ENCODE results near the gene PDZRN3. TPM values are rescaled to one million over a fixed set of nuclear protein-coding genes. Genes with fewer than 3 reads are reported as not detected.
A peak's percentile ranks its signal among the peaks of the same experiment; 100 is the strongest.

PDZRN3 gene
- total RNA-seq, 1 donor from 2014 or later: 16.0 TPM

DNA sequence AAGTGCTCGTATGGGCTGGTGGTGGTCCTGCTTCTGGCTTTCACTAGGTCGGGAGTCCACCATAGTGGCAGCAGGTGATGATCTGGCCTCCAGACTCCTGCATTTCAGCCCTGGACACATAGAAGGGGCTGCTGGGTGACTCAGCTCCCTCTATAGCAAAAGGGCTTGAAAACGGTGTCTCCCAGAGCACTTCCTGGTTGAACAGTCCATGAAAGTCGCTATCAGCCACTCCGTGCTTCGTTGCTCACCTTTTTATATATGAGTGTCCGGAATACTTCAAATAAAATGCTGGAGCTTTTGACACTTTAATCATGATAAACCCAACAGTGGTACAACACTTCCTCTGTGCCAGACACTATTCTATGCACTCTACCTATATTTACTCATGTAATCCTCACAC is 213.2 kb downstream of the PDZRN3 start:
- no peaks in the 10 kb centered on the region for H3K36me3 ChIP-seq
- H3K4me3 ChIP-seq: no peak overlapping the region
- H3K27me3 ChIP-seq (ENCODE audit: low read depth): no peaks in the 10 kb centered on the region
- H3K9me3 ChIP-seq: no peaks in the 10 kb centered on the region
- no peak overlapping the region for H3K27ac ChIP-seq
- no peak for DNase-seq
- TF ChIP-seq, protein P1, sequence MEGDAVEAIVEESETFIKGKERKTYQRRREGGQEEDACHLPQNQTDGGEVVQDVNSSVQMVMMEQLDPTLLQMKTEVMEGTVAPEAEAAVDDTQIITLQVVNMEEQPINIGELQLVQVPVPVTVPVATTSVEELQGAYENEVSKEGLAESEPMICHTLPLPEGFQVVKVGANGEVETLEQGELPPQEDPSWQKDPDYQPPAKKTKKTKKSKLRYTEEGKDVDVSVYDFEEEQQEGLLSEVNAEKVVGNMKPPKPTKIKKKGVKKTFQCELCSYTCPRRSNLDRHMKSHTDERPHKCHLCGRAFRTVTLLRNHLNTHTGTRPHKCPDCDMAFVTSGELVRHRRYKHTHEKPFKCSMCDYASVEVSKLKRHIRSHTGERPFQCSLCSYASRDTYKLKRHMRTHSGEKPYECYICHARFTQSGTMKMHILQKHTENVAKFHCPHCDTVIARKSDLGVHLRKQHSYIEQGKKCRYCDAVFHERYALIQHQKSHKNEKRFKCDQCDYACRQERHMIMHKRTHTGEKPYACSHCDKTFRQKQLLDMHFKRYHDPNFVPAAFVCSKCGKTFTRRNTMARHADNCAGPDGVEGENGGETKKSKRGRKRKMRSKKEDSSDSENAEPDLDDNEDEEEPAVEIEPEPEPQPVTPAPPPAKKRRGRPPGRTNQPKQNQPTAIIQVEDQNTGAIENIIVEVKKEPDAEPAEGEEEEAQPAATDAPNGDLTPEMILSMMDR (IDR thresholded peaks at IDR 0.05): no peak
- ATAC-seq: no peak
- no peaks in the 10 kb centered on the region for H3K4me1 ChIP-seq
- intact Hi-C loops (cut with DNase I): no loop called here

DNA sequence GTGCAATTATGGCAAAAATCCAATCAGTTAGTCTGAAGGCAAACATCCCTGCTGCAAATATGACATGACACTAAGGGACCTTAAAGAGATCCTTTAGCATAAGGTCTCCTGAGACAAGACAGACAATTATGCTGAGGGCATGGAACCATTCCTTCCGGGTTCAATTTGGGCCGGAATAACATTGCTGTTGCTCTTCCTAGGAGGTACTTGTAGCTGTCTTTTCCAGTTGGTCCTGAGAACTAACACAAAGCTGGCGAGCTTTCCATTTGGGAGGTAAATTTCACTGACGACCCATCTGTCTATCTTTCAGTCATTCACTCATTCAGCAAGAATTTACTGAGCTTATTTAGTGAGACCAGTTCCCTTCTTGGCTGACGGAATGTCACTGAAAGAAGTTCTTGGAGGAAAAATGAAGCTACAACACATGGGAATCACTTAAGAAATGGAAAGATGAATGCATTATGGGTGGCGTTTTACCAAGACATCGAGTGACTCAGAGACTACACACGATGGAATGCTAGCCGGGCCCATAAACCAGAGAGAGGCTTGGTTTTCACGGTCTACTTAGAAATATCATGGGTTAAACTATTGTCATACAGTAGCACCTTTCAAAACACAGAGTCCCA is 215.5 kb downstream of the PDZRN3 start:
- DNase-seq (no peak), ATAC-seq (no peak)
- no peaks in the 10 kb centered on the region for H3K36me3 ChIP-seq
- no peaks in the 10 kb centered on the region for H3K9me3 ChIP-seq
- no peak overlapping the region for H3K27ac ChIP-seq
- peaks cover 13% of the 10 kb centered on the region for H3K4me1 ChIP-seq
- H3K27me3 ChIP-seq (ENCODE audit: low read depth): no peaks in the 10 kb centered on the region
- TF ChIP-seq, protein P1 (IDR thresholded peaks at IDR 0.05): no peak
- intact Hi-C loops (cut with DNase I): no loop called here
- no peak overlapping the region for H3K4me3 ChIP-seq

- ATAC-seq (no peak), DNase-seq (no peak)
- Histone ChIP-seq H3K9me3 (no peaks in the 10 kb centered on the region), H3K27me3 (ENCODE audit: low read depth) (no peaks in the 10 kb centered on the region), H3K4me1 (peaks cover 15% of the 10 kb centered on the region), H3K4me3 (no peak overlapping the region), H3K27ac (no peak overlapping the region), H3K36me3 (no peaks in the 10 kb centered on the region)
- TF ChIP-seq, protein P1 (IDR thresholded peaks at IDR 0.05): no peak
- intact Hi-C loops (cut with DNase I): no loop called here
Measured at GRCh38 chr3:73408634-73409033, 216.1 kb downstream of the PDZRN3 start.

DNA sequence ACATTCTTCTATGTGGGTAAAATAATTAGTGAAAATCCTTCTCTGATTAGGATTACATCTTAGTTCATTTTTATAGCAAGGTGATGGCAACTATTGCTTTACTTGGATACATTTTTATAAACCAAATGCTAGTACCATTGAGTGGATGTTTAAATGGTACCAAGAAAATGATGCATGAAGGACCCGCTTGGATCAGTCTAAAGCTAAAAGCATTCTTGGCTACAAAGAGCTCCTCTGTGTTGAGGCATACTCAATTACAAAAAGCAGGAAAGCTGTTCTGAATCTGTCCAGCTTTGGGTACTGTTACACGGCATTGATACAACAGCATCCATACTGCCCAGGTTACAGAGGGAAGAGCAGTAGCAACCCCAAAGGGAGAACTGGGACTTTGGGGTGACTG is 217.2 kb downstream of the PDZRN3 start:
- Histone ChIP-seq H3K27me3 (ENCODE audit: low read depth) (no peaks in the 10 kb centered on the region), H3K36me3 (no peaks in the 10 kb centered on the region), H3K27ac (no peak overlapping the region), H3K4me1 (peaks cover 15% of the 10 kb centered on the region), H3K4me3 (no peak overlapping the region), H3K9me3 (no peaks in the 10 kb centered on the region)
- no peak for DNase-seq
- intact Hi-C loops (cut with DNase I): no loop called here
- ATAC-seq: no peak
- TF ChIP-seq, protein P1 (IDR thresholded peaks at IDR 0.05): no peak

GRCh38 chr3:73405853-73406252 is 218.9 kb downstream of the PDZRN3 start:
- no peak for DNase-seq
- TF ChIP-seq, protein P1 (IDR thresholded peaks at IDR 0.05): no peak
- peaks cover 15% of the 10 kb centered on the region for H3K4me1 ChIP-seq

More at GRCh38 chr3:73405853-73406252, 218.9 kb downstream of the PDZRN3 start:
- no peaks in the 10 kb centered on the region for H3K9me3 ChIP-seq
- H3K27me3 ChIP-seq (ENCODE audit: low read depth): no peaks in the 10 kb centered on the region
- H3K4me3 ChIP-seq: no peak overlapping the region
- no peaks in the 10 kb centered on the region for H3K36me3 ChIP-seq
- intact Hi-C loops (cut with DNase I): no loop called here
- H3K27ac ChIP-seq: peak overlapping the region; percentile 31
- ATAC-seq: no peak
